Stimulated activated CD8-positive, alpha-beta memory T cell treated with anti-CD3 and anti-CD28 coated beads, Interleukin-7, amount 100 ng/mL, for 24 hours (primary cell): Measurements from ENCODE around the gene CDC26.
"Not testable (repeated sequence)": the region's sequence is repeated elsewhere in the genome, so short reads cannot be mapped to it uniquely, and the experiment has no call there.

Experiments
- DNase-seq: peaks from one replicate; pipeline ENCODE4 v3.0.0-alpha.2; 2020; ENCODE audit warnings: low read depth

The CDC26 gene

DNA sequence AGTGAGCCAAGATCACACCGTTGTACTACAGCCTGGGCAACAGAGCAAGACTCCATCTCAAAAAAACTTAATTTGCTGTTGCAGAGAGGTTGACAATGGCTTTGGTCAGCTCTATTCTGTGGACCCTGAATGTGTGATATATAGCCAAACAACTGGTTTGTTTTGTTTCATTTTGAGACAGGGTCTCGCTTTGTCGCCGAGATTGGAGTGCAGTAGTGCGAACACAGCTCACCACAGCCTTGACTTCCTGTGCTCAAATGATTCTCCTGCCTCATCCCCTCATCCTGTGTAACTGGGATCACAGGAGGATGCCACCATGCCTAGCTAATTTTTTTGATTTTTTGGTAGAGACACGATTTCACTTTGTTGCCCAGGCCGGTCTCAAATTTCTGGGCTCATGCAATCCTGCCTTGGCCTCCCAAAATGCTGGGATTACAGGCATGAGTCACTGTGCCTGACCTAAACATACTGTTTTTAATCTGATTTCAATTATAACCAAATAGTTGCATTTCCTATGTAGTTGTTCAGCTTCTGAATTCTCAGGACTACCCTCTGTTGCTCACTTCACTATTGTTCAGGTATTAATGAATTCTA lies 18.0 kb upstream of the CDC26 start:
- no peak for DNase-seq

DNA sequence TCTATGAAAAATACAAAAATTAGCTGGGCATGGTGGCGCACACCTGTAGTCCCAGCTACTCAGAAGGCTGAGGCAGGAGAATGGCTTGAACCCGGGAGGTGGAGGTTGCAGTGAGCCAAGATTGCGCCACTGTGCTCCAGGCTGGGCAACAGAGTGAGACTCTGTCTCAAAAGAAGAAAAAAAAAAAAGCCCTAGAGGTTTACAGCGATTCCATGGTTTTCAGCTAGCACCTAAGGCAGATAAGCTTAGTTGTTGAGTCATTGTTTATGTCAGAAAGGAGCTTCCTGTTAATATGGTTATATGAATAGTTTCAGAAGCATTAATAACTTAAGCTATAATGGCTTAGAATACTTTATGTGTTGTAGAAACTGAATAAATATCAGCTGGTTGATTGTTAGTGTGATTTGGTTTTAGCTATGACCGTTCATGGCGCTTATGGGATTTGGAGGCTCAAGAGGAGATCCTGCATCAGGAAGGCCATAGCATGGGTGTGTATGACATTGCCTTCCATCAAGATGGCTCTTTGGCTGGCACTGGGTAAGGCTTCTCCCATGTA lies 14.8 kb upstream of the CDC26 start:
- DNase-seq, result no peak

- DNase-seq, result no peak
Measured at GRCh38 chr9:113289091-113289490, 13.7 kb upstream of the CDC26 start.

DNA sequence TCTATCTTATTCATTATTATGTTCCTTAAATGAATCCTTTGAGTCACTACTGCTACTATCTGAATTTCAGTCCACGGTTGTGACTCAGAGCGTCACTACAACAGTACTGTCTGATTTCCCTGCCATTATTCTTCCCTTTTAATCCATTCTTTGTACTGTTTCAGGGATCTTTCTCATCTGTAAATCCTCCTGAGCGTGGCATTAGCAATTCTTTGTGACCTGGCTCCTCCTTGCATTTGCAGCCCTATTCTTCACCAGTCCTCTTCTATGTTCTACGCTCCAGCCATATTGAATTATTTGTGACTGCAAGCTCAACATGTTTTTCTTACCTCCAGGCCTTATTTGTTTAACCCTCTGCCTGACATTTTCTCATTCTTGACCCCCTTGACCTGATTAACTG lies 6.0 kb upstream of the CDC26 start:
- no peak for DNase-seq

DNA sequence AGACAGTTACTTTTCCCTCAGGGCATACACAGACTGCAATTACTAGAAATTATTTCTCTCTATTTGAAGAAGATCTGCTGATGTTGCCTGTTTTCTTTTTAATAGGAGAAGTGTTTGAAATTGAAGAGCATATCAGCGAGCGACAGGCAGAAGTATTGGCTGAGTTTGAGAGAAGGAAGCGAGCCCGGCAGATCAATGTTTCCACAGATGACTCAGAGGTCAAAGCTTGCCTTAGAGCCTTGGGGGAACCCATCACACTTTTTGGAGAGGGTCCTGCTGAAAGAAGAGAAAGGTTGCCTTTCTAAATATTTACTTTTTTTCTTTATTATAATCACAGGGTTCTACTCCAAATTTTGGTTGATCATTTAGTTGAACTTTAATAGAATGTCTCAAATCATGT lies 3.5 kb upstream of the CDC26 start:
- DNase-seq, result no peak

DNA sequence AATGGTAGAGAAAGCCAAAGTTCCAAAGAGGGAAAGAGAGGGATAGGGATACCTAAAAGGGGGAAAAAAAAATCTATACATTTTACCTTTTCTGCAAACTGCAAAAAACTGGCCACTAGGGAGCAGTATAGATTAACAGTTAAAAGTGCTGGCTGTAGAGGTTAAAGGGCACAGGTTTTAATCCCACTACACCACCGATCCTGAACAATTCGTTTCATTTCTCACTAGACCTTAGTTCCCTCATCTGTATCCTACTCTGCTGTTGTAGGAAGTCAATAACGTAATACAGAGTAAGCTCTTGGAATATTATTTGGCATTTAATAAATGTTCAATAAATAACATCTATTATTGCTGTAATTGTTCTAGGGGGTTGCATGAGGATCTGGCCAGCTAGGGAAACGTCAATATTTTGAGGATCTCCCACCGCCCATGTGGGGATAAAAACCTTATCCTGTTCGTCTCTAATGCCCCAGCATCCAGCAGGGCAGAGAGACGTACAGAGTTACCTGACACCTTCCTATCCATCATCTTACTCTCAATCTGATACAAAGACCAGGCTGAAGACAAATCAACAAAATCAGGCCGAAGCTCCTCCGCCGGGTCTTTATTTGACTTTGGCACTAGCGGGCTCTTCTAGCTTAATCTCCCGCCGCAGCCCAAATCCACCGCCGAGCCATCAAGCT lies 757 bp downstream of the CDC26 start:
- DNase-seq, result peak; percentile 0

GRCh38 chr9:113269871-113270270 lies 5.5 kb downstream of the CDC26 start:
- no peak for DNase-seq

GRCh38 chr9:113269355-113269754 lies 6.0 kb downstream of the CDC26 start:
- DNase-seq, result no peak

- no peak for DNase-seq
Measured at GRCh38 chr9:113267911-113268566, 7.3 kb downstream of the CDC26 start.

DNA sequence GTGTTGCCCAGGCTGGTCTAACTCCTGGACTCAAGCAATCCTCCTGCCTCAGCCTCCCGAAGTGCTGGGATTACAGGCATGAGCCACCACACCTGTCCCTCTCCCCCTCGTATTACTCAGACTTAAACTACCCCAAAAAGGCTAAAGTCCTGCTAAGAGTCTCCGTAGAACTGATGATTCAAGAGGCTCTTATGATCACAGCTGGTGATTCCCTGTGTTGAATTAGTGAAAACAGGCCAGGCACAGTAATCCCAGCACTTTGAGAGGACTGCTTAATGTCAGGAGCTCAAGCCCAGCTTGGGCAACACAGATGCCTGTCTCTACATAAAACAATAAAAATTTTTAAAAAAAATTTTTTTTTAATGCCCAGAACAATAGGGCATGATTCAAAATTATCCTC lies 9.2 kb downstream of the CDC26 start:
- DNase-seq, result no peak

DNA sequence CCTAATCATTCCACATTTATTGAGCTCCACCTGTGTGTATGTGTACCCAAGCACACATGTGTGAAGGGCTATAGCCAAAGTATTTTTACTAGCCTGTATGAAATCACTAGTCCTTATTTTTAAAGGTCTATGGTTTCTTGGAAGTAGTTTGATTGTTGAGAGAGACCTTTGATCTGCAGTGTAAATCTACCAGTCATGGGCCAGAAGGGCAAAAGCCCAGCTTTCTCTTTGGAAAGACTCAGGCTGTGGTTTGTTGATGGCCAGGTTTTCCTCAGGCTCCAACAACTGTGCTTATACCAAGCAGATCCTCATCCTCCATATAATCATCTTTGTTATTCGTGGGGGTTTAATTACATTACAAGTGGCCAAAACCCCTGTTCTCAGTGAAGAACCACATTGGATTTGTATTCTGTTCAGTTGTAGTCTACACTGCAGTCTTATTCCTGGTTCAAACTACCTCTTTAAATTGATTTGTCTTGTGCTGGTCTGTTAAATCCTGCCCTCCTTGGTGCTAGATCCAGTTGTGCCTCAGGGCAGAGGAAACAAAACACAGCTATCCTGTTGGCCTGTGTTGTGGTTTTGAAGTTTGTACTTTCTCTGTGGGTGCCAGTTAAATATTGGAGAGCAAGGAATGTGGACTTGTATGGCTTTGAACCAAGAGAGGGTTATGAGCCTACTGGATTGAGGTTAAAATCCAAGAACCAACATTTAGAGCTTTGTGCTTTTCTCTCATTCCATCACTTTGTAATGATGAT lies 13.3 kb downstream of the CDC26 start:
- no peak for DNase-seq

DNA sequence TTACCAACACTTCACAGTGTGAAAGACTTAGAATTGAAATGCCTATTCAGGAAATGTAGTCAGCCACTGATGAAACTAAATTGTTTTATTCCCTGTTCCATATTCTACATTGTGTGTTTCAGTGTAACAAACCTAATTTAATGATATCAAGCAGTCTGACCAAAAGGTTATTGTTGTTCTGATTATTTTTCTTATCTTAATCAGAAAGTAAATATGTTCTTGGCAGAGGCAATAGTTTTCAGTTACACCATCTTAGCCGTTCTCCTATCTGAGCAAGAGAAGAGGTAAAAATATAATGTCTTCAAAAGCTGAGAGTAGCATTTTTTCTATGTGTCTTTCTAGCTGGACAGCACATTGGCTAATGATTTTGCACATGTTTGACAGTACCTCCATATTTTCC lies 17.1 kb downstream of the CDC26 start:
- DNase-seq, result no peak

DNA sequence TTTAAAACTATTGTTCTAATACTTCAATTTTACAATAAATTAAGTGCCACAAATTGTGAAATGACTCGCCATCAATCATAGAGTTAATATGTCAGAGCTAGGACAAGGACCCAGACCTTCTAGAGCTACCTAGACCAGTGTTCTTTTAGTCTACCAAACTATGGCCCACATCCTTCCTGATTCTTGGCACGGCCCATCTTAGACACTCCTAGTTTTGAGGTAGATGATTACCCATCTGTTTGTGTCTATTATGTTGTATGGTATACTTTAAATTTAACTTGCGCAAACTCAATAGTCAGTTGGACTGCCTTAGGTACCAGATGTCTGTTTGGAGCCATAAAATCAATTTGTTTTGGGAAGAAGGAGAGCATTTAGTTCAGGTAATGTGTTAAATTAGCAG lies 17.5 kb downstream of the CDC26 start:
- no peak for DNase-seq

DNA sequence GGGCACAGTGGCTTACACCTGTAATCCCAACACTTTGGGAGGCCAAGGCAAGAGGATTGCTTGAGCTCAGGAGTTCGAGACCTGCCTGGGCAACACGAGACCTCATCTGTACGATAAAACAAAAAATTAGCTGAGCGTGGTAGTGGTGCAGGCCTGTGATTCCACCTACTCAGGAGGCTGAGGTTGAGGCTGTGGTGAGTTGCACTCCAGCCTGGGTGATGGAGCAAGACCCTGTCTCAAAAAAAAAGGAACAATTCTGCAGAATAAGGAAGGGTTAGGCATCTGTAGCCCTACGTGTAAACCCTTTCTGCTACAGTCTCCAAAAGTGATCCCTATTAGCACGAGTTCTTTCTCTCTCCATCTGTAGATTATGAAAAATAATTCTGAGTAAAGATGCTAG lies 19.9 kb downstream of the CDC26 start:
- no peak for DNase-seq

DNA sequence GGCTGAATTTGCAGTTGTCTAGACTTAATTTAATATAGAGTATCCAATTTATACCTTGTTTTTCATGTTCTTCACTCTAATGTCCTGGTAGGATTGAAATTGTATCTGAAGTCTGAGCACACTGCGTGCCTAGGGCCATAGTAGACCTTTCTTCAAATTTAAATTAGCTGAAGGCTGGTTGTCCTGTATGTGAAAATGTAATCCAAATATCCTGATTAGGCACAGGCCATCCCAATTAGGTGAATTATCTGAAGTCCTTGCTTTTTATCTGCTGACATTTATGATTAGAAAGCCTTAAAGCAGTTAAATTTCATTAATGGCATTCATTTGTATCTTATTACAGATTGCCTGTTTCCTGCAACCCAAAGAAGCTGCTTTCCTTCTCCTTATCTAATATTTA lies 20.4 kb downstream of the CDC26 start:
- no peak for DNase-seq

DNA sequence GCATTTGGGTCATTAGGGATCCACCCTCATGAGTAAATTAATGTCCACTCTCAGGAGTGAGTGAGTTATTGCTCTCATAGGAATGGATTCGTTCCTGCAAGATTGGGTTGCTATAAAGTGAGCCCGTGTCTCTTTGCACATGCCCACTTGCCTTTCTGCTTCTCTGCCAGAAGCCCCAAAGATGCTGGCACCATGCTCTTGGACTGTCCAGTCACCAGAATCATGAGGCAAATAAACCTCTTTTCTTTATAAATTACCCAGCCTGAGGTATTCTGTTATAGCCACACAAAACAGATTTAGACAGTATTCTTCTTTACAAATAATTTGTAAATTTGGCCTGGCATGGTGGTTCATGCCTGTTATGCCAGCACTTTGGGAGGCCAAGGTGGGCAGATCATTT lies 24.6 kb downstream of the CDC26 start:
- no peak for DNase-seq

GRCh38 chr9:113249661-113250060 lies 25.7 kb downstream of the CDC26 start:
- DNase-seq, result not testable (repeated sequence)

GRCh38 chr9:113247640-113248039 lies 27.7 kb downstream of the CDC26 start:
- DNase-seq, result no peak

DNA sequence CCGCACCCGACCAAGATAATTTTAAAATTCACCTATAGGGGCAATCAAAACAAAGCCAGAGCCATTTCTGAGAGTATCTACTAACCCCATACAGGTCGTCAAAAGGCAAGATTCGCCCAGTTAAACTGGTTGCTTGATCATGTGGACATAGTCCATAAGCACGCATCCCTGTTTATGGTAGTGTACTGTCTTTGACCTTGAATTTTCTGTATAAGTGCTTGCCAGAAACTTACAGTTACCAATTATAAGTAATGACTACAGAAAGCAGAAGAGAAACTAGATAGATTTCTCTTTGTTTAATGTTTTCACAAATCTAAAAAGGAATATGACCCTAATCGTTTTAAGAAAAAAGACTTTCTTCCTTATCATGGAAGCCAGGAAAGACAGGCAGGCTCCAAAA lies 28.4 kb downstream of the CDC26 start:
- no peak for DNase-seq

GRCh38 chr9:113245894-113246293 lies 29.5 kb downstream of the CDC26 start:
- DNase-seq, result no peak

GRCh38 chr9:113244556-113244955 lies 30.8 kb downstream of the CDC26 start:
- no peak for DNase-seq

DNA sequence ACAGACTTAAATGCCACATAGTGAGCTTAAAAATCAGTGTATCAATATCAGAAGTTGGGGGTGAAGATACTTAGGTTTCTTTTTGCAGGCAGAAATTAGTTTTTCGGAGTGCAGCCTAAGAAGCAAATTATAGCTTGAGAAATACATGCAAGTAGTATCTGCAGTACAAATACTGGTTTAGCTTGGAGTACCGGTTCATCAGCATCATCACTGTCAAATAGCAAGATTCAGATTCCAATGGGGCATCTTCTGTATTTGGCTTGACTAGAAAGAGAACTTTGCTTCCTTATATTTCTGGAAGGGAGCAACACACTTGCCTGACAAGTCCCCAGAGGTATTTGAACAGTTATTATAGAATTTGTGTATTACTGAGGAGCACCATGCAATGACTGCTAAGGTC lies 34.2 kb downstream of the CDC26 start:
- no peak for DNase-seq

DNA sequence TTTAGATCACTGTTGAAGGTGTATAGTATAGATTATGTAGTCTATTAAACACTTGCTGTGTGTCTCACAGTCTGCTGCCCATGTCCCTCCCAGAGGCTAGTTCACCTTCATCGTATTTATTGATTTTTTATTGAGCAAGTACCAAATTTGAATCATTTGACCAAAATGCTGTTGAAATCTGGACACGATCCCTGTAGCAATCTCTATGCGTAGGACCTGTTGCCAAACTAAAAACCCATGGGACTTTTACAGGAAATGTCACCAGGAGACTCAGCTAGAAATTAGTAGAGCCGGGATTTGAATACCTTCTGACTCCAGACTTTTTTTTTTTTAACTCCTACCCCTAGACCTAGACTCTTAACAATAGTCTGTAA lies 36.5 kb downstream of the CDC26 start:
- DNase-seq, result no peak
